OCI-LY3 (cell line): ENCODE data around the gene SF3A2.

Experiments
- CTCF ChIP-seq: fragments of 200-600, 300-600 bp; sonication (generic); IDR thresholded peaks from 2 replicates; pipeline ENCODE4 v1.5.1; 2014; ENCODE audit warnings: antibody characterized with exemption, low read length, low read depth
- EZH2phosphoT487 ChIP-seq: fragments of 200-600 bp; shearing (Covaris generic); IDR thresholded peaks from 2 replicates; pipeline ENCODE4 v1.6.1; 2018; ENCODE audit warnings: antibody characterized with exemption, mixed run types, low read depth

- TF ChIP-seq CTCF, result no peak
- TF ChIP-seq EZH2phosphoT487, result no peak
Observed at GRCh38 chr19:2217591-2217990, 19.0 kb upstream of the SF3A2 start.
